EH (cell line): ENCODE measurements around the gene ETFB.

Source experiments
- DNase-seq: peaks from one replicate; pipeline ENCODE4 v3.0.0-alpha.2; 2015; ENCODE audit warnings: low read depth

The ETFB gene

DNA sequence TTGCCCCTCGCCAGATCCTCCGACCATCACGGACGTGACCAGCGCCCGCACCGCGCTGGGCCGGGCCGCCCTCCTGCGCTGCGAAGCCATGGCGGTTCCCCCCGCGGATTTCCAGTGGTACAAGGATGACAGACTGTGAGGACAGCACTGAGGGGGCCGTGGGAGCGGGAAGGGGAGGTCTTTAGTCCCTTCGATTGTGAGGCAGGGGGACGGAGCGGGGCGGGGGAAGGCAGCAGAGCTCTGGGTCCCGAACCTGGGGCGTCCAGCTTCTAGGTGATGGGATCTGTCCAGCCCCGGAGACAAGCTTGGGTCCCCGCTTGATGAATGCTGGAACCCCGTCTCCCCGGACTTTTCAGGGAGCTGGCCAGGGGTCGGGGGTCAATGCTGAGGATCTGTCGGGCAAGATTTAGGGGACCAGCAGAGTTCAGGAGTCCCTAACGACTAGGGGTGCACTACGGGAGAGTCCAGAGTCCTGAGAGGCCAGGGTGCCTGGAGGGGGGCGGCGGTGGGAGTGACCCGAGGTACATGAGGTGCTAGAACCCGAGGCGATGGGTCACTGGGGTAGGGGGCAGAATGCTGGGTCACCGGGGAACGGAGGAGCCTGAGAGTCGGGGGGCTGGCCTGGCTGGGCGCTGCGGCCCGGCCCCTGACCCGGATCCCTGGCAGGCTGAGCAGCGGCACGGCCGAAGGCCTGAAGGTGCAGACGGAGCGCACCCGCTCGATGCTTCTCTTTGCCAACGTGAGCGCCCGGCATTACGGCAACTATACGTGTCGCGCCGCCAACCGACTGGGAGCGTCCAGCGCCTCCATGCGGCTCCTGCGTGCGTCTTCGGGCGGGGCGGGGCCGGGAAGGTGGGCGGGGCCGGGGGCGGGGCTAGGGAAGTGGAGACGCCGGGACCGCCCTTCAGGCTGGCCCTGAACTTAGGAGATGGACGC lies 38.9 kb downstream of the ETFB start:
- no peak for DNase-seq

DNA sequence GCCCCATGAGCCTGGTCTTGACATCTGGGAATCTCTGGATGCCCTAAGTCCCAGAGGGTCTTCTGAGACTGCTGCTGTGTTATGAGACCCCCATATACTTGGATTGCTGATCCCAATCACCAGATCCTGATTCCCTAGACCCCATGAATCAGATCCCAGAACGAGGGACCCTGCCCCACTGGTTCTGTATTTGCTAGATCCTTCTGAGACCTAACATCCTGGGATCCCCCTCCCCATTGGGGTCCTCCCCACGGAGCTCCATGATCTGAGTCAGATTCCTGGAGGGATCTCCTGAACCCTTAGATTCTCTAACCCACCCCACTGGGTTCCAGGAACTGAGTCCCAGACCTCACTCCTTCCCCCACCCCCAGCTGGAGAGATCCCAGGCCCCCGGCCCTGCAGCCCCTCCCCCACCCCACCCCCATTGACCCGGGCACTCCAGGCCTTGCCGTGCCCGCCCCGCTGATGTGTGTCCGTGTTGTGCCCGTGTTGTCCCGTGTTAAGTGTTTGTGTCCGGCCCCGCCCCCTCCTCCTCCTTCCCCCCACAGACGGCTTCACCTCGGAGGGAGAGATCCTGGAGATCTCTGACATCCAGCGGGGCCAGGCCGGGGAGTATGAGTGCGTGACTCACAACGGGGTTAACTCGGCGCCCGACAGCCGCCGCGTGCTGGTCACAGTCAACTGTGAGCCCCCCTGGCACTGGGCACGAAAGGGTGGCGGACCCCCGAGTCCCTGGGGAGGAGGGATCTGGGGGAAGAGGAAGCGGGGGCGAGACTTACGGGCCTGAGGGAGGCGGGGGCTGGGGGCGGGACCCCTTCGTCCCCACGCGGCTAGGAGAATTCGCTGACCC lies 39.7 kb downstream of the ETFB start:
- DNase-seq = no peak

DNA sequence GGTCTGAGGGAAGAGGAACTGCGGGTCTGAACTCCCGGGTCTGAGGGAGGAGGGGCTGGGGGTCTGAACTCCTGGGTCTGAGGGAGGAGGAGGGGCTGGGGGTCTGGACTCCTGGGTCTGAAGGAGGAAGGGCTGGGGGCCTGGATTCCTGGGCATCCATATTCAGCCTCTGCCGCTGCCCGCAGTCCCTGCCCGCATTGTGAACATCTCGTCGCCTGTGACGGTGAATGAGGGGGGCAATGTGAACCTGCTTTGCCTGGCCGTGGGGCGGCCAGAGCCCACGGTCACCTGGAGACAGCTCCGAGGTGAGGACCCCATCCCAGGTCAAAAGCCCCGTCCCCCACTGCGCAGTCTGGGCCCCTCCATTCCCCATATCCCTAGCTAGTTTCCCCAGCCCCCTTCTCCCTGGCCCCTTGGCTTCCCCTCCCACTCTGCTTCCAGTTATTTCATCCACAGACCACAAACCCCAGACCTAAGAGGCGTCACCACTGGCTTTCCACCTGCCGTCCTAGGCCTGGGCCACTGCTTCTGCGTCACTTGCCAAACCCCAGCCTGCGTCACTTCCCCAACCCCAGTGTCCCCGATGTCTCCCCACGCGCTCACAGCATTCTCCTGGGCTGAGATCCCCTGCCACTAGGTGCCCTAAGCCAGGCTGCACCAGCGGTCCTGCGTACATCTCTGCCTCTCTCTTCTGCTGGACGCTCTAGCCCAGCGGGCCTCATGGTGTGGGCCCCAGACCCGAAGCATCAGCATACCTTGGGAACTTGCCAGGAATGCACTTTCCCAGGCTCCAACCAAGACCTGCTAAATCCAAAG lies 40.8 kb downstream of the ETFB start:
- DNase-seq = no peak

DNA sequence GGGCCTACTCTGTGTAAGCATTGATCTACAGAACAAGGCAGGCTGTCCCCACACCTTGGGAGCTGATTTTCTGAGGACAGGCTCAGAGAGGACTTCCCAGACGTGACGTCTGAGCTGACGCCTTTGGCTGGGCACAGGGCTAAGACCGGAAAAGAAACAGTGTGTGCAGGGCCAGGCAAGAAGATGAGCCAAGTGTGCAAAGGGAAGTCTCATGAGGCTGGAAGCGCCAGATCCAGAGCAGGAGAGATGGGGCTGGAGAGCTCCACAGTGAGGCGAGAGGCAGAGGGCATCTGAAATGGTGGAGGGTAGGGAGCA lies 42.1 kb downstream of the ETFB start:
- no peak for DNase-seq

DNA sequence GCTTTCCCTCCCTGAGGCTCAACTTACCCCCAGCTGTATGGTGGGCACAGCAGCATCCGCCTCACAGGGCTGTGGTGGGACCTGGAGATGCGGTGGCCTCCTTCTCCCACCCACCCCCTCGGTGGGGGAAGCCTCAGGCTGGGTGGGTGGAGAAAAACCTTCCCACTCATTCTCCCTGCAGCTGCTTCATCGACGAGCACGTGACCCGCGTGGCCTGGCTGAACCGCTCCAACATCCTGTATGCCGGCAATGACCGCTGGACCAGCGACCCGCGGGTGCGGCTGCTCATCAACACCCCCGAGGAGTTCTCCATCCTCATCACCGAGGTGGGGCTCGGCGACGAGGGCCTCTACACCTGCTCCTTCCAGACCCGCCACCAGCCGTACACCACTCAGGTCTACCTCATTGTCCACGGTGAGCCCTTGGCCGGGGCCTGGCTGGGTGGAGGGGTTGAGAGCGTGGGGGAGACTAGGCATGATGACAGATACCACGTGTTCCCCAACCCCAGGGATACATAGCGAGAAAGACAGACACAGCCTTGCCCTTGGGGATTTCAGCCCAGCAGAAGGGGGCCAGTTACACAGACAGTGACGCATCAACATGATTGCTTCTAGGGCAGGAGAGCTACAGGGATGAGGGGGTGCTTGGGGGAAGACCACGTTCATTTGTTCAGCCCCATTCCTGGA lies 42.6 kb downstream of the ETFB start:
- DNase-seq = no peak

DNA sequence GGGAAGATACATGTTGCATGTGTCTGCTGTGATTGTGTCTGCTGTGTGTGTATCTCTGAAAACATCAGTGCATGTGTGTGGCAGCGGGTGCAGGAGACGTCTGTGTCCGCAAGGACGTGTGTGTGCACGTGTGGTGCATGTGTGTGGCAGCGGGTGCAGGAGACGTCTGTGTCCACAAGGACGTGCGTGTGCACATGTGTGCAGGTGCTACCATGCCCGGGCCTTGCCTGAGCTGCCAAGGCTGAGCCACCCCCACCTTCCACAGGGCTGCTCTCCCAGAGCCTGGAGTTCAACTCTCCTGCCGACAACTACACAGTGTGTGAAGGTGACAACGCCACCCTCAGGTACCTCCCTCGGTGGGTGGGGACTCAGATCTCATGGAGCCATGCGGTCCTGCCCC lies 44.4 kb downstream of the ETFB start:
- DNase-seq = no peak

DNA sequence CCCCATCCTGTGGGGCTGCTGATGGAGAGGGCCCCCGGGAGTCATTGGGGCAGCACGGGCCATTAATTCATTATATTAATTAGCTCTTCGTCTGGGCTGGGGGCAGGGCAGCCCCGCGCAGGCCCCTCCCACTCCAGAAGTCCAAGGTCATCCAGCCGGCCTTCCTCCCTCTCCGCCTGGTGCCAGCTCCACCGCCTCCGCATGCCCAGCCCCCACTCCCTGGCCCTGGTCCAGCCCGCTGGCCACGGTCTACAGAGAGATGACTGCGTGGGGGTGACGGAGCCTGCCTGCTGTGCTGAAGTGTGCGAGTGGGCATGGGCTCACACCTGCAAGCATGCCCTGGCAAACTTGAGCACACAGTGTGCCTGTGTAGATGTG lies 45.9 kb downstream of the ETFB start:
- no peak for DNase-seq

DNA sequence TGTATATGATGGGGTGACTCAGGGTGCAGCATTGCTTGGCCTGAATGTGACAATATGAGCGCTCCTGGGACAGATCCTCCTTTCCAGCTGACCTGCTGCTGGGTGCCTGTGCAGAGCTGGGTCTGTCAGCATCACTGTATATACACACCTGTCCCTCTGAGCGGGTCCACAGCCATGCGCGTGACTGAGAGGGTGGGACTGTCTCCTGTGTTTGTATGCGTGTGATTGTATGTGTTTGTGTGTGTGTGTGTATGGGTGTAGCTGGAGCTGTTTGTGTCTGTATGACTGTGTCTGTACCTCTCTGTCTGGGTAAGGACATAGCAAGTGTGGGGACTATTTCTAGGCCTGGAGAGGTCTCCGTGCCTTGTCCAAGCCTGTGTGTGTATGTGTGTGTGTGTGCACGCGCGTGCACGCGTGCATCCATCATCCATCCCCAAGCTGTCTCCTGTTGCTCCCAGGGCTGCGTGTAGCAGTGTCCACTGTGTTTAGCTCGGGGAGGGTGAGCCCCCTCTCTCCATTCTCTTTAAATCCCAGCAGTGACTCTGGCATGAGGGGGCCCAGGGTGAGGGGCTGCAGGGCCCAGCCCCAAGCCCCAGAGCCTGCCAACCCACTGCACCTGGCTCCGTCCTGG lies 46.4 kb downstream of the ETFB start:
- DNase-seq = no peak

DNA sequence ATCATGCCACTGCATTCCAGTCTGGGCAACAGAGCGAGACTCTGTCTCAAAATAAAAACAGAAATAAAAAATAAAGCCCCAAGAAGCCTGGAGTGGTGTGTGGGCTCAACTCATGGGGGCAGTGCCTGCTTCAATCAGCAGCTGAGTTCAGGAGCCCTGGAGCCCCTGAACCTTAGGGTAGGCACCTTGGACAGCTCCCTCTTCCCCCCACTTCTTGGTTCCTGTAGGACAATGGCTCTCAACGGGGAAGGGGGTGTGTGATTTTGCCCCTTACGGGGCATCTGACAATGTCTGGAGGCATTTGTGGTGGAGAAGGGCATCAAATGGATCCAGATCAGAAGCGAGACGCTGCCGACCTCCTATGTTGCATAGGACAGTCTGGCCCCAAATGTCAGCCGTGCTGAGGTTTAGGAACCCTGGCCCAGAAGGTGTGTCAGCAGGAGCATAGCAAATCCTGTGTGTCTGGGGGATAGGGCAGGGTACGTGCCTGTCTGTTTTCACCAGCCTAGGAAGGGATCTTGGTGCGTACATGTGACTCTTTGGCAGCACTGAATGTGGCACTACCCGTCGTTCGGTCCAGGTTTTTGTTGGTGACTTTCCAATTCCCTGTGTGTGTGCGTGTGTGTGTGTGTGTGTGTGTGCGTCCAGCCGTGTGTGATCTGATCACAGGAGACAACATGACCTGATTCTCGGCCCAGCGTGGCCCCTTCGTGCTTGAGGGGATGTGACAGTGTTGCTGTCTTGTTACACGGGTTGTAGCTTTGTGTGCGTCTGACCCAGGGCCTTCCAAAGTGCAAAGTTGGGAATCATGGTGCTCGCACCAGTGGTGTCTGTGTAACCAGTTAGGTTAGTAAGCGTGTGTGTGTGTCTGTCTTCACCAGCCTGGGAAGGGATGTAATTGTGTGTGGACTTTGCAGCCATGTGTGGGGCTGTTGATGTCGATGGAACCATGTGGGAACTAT lies 47.2 kb downstream of the ETFB start:
- no peak for DNase-seq

DNA sequence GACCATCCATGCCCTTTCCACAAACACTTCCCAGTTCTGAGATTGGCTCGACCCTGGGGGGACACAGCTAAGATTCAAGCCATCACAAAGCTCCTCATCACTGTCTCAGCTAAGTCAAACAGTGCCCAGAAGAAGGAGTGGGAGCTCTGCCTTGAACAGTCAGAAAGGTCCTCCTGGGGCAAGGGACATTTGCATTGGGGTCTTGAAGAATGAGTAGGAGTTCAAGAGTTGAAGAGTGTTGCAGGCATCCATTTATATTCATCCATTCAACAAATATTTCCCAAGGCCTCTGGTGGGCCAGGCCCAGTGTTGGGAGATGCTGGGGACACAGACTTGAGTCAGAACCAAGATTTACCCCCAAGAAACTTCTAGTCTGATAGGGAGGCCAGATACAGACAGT lies 48.2 kb downstream of the ETFB start:
- DNase-seq = no peak

DNA sequence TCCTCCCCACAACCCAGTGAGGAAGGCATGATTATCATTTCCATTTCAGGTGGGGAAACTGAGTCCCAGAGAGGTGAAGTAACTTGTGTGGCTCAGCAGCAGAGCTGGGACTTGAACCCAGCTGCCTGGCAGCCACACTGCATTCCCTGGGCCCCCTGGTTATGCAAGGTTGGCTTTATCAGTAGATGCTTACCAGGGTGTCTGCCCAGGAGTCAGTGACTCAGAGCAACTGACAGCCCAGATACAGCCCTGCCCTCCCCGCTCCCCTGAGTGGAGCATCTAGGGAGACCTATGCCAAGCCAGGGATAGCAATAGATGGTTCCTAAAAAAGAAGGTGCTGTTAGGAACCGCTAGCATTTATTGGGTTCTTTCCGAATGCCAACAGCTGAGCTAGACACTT lies 48.8 kb downstream of the ETFB start:
- no peak for DNase-seq

DNA sequence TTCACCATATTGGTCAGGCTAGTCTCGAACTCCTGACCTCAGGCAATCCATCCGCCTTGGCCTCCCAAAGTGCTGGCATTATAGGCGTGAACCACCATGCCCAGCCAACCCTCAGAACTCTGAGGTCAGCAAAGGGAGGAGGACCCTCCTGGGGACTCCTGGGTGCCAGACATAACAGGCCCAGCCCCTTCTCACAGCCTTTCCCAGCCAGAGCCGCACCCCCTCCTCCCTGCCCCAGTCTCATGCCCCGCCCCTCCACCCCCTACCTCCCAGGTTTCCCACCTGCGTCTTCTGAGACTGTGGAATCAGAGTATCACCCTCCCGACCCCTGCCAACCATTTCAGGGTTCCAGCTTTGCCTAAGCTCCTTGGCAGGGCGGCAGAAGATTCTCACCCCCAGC lies 49.5 kb downstream of the ETFB start:
- no peak for DNase-seq

DNA sequence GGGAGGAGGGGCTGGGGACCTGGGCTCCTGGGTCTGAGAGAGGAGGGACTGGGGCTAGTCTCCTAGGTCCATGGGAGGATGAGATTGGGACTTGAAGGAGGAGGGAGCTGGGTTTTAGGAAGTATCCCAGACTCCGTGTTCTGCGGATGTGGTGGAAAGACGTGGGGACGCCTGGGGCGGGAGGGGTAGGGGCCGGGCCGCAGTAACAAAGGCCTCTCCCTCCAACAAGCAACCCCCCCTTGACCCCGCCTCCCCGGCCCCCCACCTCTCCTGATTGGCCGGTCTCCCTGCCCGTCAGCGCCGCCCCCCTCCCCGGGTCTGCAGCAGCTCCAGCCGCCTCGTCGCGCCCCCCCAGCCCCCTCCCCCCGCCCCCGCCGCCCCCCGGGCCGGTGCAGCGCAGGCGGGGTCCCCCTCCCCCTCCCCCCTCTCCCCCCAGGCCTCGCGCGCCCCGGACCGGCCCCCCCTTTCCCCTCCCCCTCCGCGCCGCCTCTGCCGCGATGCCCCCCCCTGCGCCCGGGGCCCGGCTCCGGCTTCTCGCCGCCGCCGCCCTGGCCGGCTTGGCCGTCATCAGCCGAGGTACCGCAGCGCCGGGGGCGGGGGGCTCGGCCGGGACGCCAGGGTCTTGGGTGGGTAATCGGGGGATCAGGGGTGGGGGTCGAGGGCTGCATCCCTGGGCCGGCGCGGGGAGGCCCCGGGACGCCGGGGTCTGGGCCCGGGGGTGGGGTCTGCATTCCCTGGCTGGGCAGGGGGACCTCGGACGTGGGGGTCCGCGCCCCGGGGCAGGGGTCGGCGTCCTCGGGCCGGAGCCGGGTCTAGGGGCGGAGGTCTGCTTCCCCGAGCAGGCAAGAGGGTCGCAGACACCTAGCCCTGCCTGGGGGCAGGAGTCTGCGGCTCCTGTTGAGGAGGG lies 54.6 kb downstream of the ETFB start, which contains the start of gene IGLON5:
Gene IGLON5, plus strand, starts transcription at position 294 of the 907 bp plus-strand sequence. Its CDS starts 204 bp downstream, at position 498.
- DNase-seq = no peak

DNA sequence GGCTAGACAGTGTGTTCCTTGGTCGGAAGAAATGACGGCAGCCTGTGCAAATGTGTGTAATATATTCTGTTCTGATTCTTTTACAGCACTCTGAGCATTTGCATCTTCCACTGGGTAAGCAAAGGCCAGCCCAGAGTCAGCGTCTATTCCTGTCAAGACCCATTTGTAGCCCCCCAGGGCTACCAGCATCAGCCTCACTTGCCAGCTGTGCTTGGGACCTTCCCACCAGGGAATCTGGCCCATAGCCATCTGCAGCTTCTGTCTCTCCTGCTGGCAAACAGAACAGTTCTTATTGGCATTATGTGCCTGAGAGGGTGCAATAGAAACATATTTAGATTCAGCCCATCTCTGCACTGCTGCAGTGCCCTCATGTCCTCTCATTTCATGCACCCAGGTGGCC lies 60.7 kb downstream of the ETFB start:
- no peak for DNase-seq

DNA sequence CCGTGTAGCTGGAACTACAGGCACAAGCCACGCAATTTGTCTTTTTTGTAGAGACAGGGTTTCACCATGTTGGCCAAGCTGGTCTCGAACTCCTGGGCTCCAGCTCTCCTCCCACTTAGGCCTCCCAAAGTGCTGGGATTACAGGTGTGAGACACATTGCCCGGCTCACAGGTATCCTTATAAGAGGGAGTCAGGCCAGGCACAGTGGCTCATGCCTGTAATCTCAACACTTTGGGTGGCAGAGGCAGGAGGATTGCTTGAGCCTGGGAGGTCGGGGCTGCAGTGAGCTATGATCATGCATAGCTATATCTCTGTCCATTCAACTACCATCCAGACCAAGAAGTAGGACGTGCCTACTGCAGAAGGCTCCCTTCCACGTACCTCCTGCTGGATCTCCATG lies 64.9 kb downstream of the ETFB start:
- no peak for DNase-seq

DNA sequence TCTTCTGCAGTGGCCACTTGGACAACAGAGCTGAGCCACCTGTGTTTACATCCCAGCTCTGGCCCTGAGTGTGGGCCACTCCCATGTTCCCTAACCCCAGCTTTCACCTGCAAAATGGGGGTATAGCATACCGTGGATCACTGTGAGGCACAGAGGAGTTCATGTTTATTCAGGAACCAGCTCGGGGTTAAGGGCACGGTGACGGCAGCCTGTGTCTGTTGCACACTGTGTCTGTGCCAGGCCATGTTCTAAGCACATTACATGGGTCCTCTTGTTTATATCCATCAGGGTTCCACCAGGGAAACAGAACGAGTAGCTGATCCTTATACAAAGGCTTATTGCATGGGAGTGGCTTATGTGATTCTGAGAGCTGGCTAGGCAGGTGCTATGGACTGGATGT lies 68.8 kb downstream of the ETFB start:
- DNase-seq = no peak

DNA sequence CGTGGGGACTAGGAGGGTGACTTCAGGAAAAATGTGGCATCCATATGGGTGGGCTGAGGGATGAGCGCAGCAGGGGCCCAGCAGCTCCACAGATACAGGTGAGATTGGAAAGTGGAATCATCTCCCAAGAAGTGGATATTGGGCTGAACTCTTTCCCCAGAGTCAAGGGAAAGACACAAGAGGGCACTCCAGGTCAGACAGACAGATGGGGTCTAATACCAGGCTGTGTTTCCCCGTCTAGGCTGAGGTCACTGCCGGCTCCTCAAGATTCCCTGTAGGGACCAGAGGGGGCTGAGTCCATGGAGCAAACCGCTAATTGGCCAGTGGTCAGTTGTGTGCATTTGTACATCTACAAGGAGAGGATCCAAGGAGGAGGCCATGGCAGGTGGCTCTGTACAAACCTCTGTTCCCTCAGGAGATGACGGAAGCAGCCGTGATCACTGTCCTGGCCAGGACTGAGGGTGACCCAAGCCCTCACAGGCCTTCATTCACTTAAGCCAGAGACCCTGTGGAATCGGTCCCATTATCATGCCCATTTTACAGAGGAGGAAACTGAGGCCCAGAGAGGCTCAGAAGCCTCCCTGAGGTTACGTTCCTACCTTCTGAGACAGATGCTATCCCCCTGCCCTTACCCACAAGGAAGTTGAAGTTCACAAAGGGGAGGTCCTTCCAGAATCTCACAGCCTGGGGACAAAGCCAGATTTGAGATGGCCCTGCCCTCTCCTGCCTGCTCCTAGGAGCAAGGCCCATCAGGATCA lies 69.7 kb downstream of the ETFB start:
- DNase-seq = no peak

DNA sequence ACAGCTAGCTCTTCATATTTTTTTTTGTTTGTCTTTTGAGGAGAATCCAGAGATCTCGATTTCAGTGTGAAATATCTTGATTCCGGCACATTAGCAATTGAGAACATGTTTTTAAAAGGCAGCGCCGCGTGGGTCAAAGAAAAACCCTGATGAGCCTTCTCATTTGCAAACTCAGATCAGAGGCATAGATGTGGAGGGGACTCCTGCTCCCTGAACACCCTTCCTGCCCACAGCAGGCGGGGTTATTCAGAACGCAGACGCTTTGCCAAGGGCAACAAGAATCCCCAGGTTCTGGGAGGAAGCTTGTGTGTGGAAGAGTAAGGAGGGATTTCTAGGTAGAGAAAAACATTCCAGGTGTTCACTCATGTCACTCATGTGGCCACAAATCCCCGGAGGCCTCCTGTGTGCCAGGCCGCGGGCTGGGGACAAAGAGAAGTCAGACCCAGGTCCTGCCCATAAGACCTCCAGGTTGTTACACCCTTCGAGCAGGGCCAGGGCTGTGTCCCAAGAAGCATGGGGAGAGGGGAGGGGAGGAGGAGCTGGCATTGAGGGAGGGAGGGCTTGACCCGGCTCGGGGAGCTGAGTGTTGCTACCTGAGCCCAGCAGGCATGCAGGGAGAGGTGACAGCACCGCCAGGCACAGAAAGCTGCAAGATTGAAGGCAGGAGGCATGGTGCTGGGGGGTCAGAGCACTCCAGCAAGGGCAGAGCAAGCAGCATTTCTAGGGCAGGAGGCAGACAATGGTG lies 70.6 kb downstream of the ETFB start:
- no peak for DNase-seq
